A549 (cell line): ENCODE data around the gene DCAF6.

ENCODE experiments used
- BHLHE40 ChIP-seq: IDR thresholded peaks from 2 replicates; pipeline ENCODE4 v1.6.1; 2012; ENCODE audit warnings: low read depth, low read length, inconsistent platforms
- CTCF ChIP-seq: fragments of >200 bp; sonication (Bioruptor Twin); formaldehyde crosslinking; IDR thresholded peaks from 3 replicates; pipeline ENCODE4 v1.5.1; 2016
- EP300 ChIP-seq, 2 experiments: fragments of >200 bp; sonication (Bioruptor Twin); formaldehyde crosslinking; IDR thresholded peaks; 2 replicates in 1 of 2; 3 replicates in 1 of 2; pipeline ENCODE4 v1.6.1; 2016 to 2017
- FOXS1 ChIP-seq: fragments of 250-450 bp; sonication (Bioruptor Pico); IDR thresholded peaks from 2 replicates; pipeline ENCODE4 v1.5.0; 2020; ENCODE audit warnings: mild to moderate bottlenecking, moderate library complexity
- HOXB5 ChIP-seq: fragments of 250-450 bp; sonication (Bioruptor Pico); IDR thresholded peaks from 2 replicates; pipeline ENCODE4 v1.5.0; 2020; ENCODE audit warnings: mild to moderate bottlenecking, moderate library complexity
- JUN ChIP-seq, 2 experiments: fragments of >200 bp; sonication (Bioruptor Twin); formaldehyde crosslinking; IDR thresholded peaks; 2 replicates in 1 of 2; 3 replicates in 1 of 2; pipeline ENCODE4 v1.6.1; 2016 to 2017
- KDM1A ChIP-seq: fragments of 200-600 bp; sonication (generic); IDR thresholded peaks from 2 replicates; pipeline ENCODE4 v1.6.1; 2016; ENCODE audit warnings: low read depth, mild to moderate bottlenecking
- MAFK ChIP-seq: fragments of 450-650 bp; IDR thresholded peaks from 2 replicates; pipeline ENCODE4 v1.6.1; 2014; ENCODE audit not compliant: partially characterized antibody
- NPAS2 ChIP-seq: fragments of 250-450 bp; sonication (Bioruptor Pico); IDR thresholded peaks from 2 replicates; pipeline ENCODE4 v1.8.0; 2022; ENCODE audit warnings: mild to moderate bottlenecking, moderate library complexity, borderline replicate concordance
- PBX3 ChIP-seq: IDR thresholded peaks from 2 replicates; pipeline ENCODE4 v1.6.1; 2012
- POLR2A ChIP-seq: IDR thresholded peaks from 2 replicates; pipeline ENCODE4 v1.6.1; 2012; ENCODE audit warnings: mild to moderate bottlenecking, low read length
- RAD21 ChIP-seq, 2 experiments: fragments of >200 bp in 1 of 2; sonication (Bioruptor Twin) in 1 of 2; formaldehyde crosslinking in 1 of 2; IDR thresholded peaks in 1 of 2; conservative IDR thresholded peaks in 1 of 2; 2 replicates in 1 of 2; 3 replicates in 1 of 2; pipeline ENCODE4 v1.6.1; 2012 to 2018; ENCODE audit warnings: inconsistent platforms in 1 of 2

- TF ChIP-seq KDM1A (no peak), JUN (IDR thresholded peaks at IDR 0.05) (no peak), MAFK (no peak), CTCF (no peak), HOXB5 (CRISPR knock-in tag) (no peak), EP300 (IDR thresholded peaks at IDR 0.05) (no peak), FOXS1 (CRISPR knock-in tag) (no peak), BHLHE40 (no peak), POLR2A (no peak), NPAS2 (no peak), PBX3 (no peak), RAD21 (conservative IDR thresholded peaks at IDR 0.05 in 1 of 2, IDR thresholded peaks at IDR 0.05 in 1 of 2) (no peak)
These were observed 108.8 kb downstream of the DCAF6 start for GRCh38 chr1:168045311-168045710.
